GM10266 (cell line): ENCODE data around the gene SFMBT2.
A peak's percentile ranks its signal among the peaks of the same experiment; 100 is the strongest.

Experiments used
- DNase-seq: peaks from one replicate; pipeline ENCODE4 v3.0.0; 2012; ENCODE audit errors: extremely low spot score
- CTCF ChIP-seq: IDR thresholded peaks from 2 replicates; pipeline ENCODE4 v1.5.1; 2012; ENCODE audit warnings: mild to moderate bottlenecking, low read depth; ENCODE audit not compliant: control insufficient read depth, insufficient read depth; ENCODE audit errors: missing control alignments

Gene SFMBT2

GRCh38 chr10:7408291-7409044, 2.4 kb downstream of the SFMBT2 start:
- peak; percentile 80 for DNase-seq
- peak; percentile 88 for TF ChIP-seq CTCF

GRCh38 chr10:7407368-7408290, 3.2 kb downstream of the SFMBT2 start:
- peak; percentile 66 for DNase-seq

GRCh38 chr10:7406712-7407333, 4.0 kb downstream of the SFMBT2 start:
- TF ChIP-seq CTCF, result no peak
- no peak for DNase-seq

More at GRCh38 chr10:7407368-7408290, 3.2 kb downstream of the SFMBT2 start:
- no peak for TF ChIP-seq CTCF

GRCh38 chr10:7405637-7406036, 5.2 kb downstream of the SFMBT2 start:
- TF ChIP-seq CTCF, result no peak
- DNase-seq, result no peak

GRCh38 chr10:7403620-7404019, 7.2 kb downstream of the SFMBT2 start:
- DNase-seq, result no peak
- no peak for TF ChIP-seq CTCF

- no peak for DNase-seq
- TF ChIP-seq CTCF, result no peak
Observed at GRCh38 chr10:7401782-7402181, 9.1 kb downstream of the SFMBT2 start.
